ENCODE data around the gene RABIF.

RABIF gene

GRCh38 chr1:202888221-202888530, 773 bp downstream of the RABIF start:
- Histone ChIP-seq H3K4me3 (ENCODE audit: low read depth in 1 of 2, low read length in 1 of 2) (peak overlapping the region; percentile 95 to 97), H3K9me3 (no peaks in the 10 kb centered on the region), H3K27me3 (no peaks in the 10 kb centered on the region), H3K4me1 (ENCODE audit: control insufficient read depth in 1 of 2, insufficient read depth in 1 of 2, low read depth in 1 of 2, low read length in 1 of 2) (peaks cover 18 to 28% of the 10 kb centered on the region in 2 experiments), H3K27ac (peak overlapping the region; percentile 99), H3K36me3 (peaks cover 36% of the 10 kb centered on the region)
- TF ChIP-seq CTCF (IDR thresholded peaks at IDR 0.05), result no peak

GRCh38 chr1:202880961-202881460, 7.9 kb downstream of the RABIF start:
- peaks cover 53% of the 10 kb centered on the region for H3K36me3 ChIP-seq
- no peaks in the 10 kb centered on the region for H3K4me1 ChIP-seq (ENCODE audit: control insufficient read depth in 1 of 2, insufficient read depth in 1 of 2, low read depth in 1 of 2, low read length in 1 of 2)
- no peak overlapping the region for H3K4me3 ChIP-seq (ENCODE audit: low read depth in 1 of 2, low read length in 1 of 2)
- H3K27ac ChIP-seq, result no peak overlapping the region
- H3K9me3 ChIP-seq, result no peaks in the 10 kb centered on the region
- H3K27me3 ChIP-seq, result no peaks in the 10 kb centered on the region
- TF ChIP-seq CTCF (IDR thresholded peaks at IDR 0.05), result no peak

GRCh38 chr1:202880062-202880461, 8.9 kb downstream of the RABIF start:
- no peak overlapping the region for H3K27ac ChIP-seq
- no peaks in the 10 kb centered on the region for H3K27me3 ChIP-seq
- no peak for TF ChIP-seq CTCF (IDR thresholded peaks at IDR 0.05)
- H3K9me3 ChIP-seq, result no peaks in the 10 kb centered on the region
- H3K4me1 ChIP-seq (ENCODE audit: control insufficient read depth in 1 of 2, insufficient read depth in 1 of 2, low read depth in 1 of 2, low read length in 1 of 2), result no peaks in the 10 kb centered on the region
- H3K4me3 ChIP-seq (ENCODE audit: low read depth in 1 of 2, low read length in 1 of 2), result no peak overlapping the region
- peaks cover 62% of the 10 kb centered on the region for H3K36me3 ChIP-seq

- Histone ChIP-seq H3K4me1 (ENCODE audit: control insufficient read depth in 1 of 2, insufficient read depth in 1 of 2, low read depth in 1 of 2, low read length in 1 of 2) (no peaks in the 10 kb centered on the region), H3K4me3 (ENCODE audit: low read depth in 1 of 2, low read length in 1 of 2) (no peak overlapping the region), H3K36me3 (peaks cover 69% of the 10 kb centered on the region), H3K27me3 (no peaks in the 10 kb centered on the region), H3K9me3 (no peaks in the 10 kb centered on the region), H3K27ac (no peak overlapping the region)
- TF ChIP-seq CTCF (IDR thresholded peaks at IDR 0.05), result no peak
Observed at GRCh38 chr1:202879128-202879527, 9.8 kb downstream of the RABIF start.

- H3K4me3 ChIP-seq (ENCODE audit: low read depth in 1 of 2, low read length in 1 of 2), result no peak overlapping the region
- TF ChIP-seq CTCF (IDR thresholded peaks at IDR 0.05), result no peak
- peaks cover 37% of the 10 kb centered on the region for H3K36me3 ChIP-seq
- H3K4me1 ChIP-seq (ENCODE audit: control insufficient read depth in 1 of 2, insufficient read depth in 1 of 2, low read depth in 1 of 2, low read length in 1 of 2), result no peaks in the 10 kb centered on the region
- no peaks in the 10 kb centered on the region for H3K9me3 ChIP-seq
- H3K27ac ChIP-seq, result no peak overlapping the region
- no peaks in the 10 kb centered on the region for H3K27me3 ChIP-seq
Observed at GRCh38 chr1:202873026-202873425, 15.9 kb downstream of the RABIF start.

- no peaks in the 10 kb centered on the region for H3K4me1 ChIP-seq (ENCODE audit: control insufficient read depth in 1 of 2, insufficient read depth in 1 of 2, low read depth in 1 of 2, low read length in 1 of 2)
- H3K4me3 ChIP-seq (ENCODE audit: low read depth in 1 of 2, low read length in 1 of 2), result no peak overlapping the region
- H3K36me3 ChIP-seq, result peaks cover 30% of the 10 kb centered on the region
- H3K27me3 ChIP-seq, result no peaks in the 10 kb centered on the region
- H3K27ac ChIP-seq, result no peak overlapping the region
- TF ChIP-seq CTCF (IDR thresholded peaks at IDR 0.05), result no peak
- no peaks in the 10 kb centered on the region for H3K9me3 ChIP-seq
Observed at GRCh38 chr1:202871367-202871766, 17.6 kb downstream of the RABIF start.
